GM23338 (cell line): ENCODE data around the gene CS.

ENCODE experiments used
- CREB1 ChIP-seq: fragments of 250-450 bp; sonication (Bioruptor Pico); IDR thresholded peaks from 2 replicates; pipeline ENCODE4 v1.5.0; 2020; ENCODE audit warnings: low read depth, mild to moderate bottlenecking, moderate library complexity
- CTCF ChIP-seq, 2 experiments: fragments of 200-600 bp in 1 of 2; sonication (generic) in 1 of 2; conservative IDR thresholded peaks; 2 replicates each; pipeline versions ENCODE4 v1.5.1 to v1.6.1; 2016 to 2017; ENCODE audit warnings: antibody characterized with exemption in 2 of 2, low read depth in 2 of 2, mild to moderate bottlenecking in 2 of 2, moderate library complexity in 1 of 2
- ETS1 ChIP-seq: IDR thresholded peaks from 2 replicates; pipeline ENCODE4 v1.6.1; 2016; ENCODE audit warnings: antibody characterized with exemption
- EZH2 ChIP-seq: fragments of 200-600 bp; sonication (generic); IDR thresholded peaks from one replicate; pipeline ENCODE4 v1.8.0; 2017; ENCODE audit warnings: antibody characterized with exemption, mild to moderate bottlenecking, low read depth; ENCODE audit not compliant: unreplicated experiment
- EZH2phosphoT487 ChIP-seq: fragments of 200-600 bp; sonication (generic); IDR thresholded peaks from one replicate; pipeline ENCODE4 v1.8.1; 2018; ENCODE audit warnings: antibody characterized with exemption; ENCODE audit not compliant: unreplicated experiment
- POLR2AphosphoS5 ChIP-seq: IDR thresholded peaks from 2 replicates; pipeline ENCODE4 v1.6.1; 2016; ENCODE audit warnings: antibody characterized with exemption, low read depth
- REST ChIP-seq: IDR thresholded peaks from one replicate; pipeline ENCODE4 v1.6.1; 2018; ENCODE audit warnings: antibody characterized with exemption; ENCODE audit not compliant: unreplicated experiment
- STAT1 ChIP-seq: IDR thresholded peaks from one replicate; pipeline ENCODE4 v1.6.1; 2016; ENCODE audit warnings: antibody characterized with exemption; ENCODE audit not compliant: unreplicated experiment
- ZNF462 ChIP-seq: fragments of 250-450 bp; sonication (Bioruptor Pico); IDR thresholded peaks from 2 replicates; pipeline ENCODE4 v1.5.0; 2020; ENCODE audit warnings: mild to moderate bottlenecking, moderate library complexity

- TF ChIP-seq CTCF (conservative IDR thresholded peaks at IDR 0.05; ENCODE audit: low read depth in 2 of 2) (no peak), EZH2phosphoT487 (no peak), POLR2AphosphoS5 (no peak), EZH2 (no peak), STAT1 (no peak), ETS1 (no peak), CREB1 (CRISPR knock-in tag) (no peak), ZNF462 (CRISPR knock-in tag) (no peak), REST (no peak)
Measured at GRCh38 chr12:56304872-56305590, 4.9 kb upstream of the CS start.
